Osteoblast (primary cell): Measurements from ENCODE around the gene AHNAK2. TPM values are rescaled to one million over a fixed set of nuclear protein-coding genes. Genes with fewer than 3 reads are reported as not detected.

Source experiments
- DNase-seq: peaks from one replicate; pipeline ENCODE4 v3.0.0; 2011; ENCODE audit warnings: low spot score, mixed read lengths; ENCODE audit not compliant: insufficient read length; ENCODE audit errors: missing footprints
- H2AFZ ChIP-seq: 2 replicates; pipeline ENCODE4 v1.6.0; 2011; ENCODE audit warnings: mild to moderate bottlenecking, low read length
- H3K27ac ChIP-seq: 2 replicates; pipeline ENCODE4 v1.5.1; 2011; ENCODE audit warnings: mild to moderate bottlenecking, low read depth, low read length, moderate library complexity
- H3K27me3 ChIP-seq: 2 replicates; pipeline ENCODE4 v1.6.0; 2012; ENCODE audit warnings: mild to moderate bottlenecking, control low read depth, inconsistent platforms, low read length, moderate library complexity; ENCODE audit not compliant: insufficient read depth
- H3K36me3 ChIP-seq: 2 replicates; pipeline ENCODE4 v1.5.1; 2011; ENCODE audit warnings: mild to moderate bottlenecking, low read length, control low read depth, moderate library complexity; ENCODE audit not compliant: insufficient read depth
- H3K4me1 ChIP-seq: 2 replicates; pipeline ENCODE4 v1.5.1; 2011; ENCODE audit warnings: mild to moderate bottlenecking, low read length, control low read depth, moderate library complexity; ENCODE audit not compliant: insufficient read depth
- H3K4me2 ChIP-seq: 2 replicates; pipeline ENCODE4 v1.6.0; 2011; ENCODE audit warnings: mild to moderate bottlenecking, low read length; ENCODE audit not compliant: insufficient read depth
- H3K4me3 ChIP-seq: fragments of 200-600 bp; sonication (generic); 3 replicates; pipeline ENCODE4 v1.5.1; 2012; ENCODE audit warnings: mild to moderate bottlenecking, low read length, inconsistent platforms; ENCODE audit not compliant: insufficient read depth
- H3K79me2 ChIP-seq: 2 replicates; pipeline ENCODE4 v1.6.0; 2012; ENCODE audit warnings: mild to moderate bottlenecking, low read length, control low read depth, inconsistent platforms; ENCODE audit not compliant: insufficient read depth
- H3K9me3 ChIP-seq: 2 replicates; pipeline ENCODE4 v1.5.1; 2011; ENCODE audit warnings: low read depth, low read length, control low read depth
- H4K20me1 ChIP-seq: 2 replicates; pipeline ENCODE4 v1.6.0; 2012; ENCODE audit warnings: mild to moderate bottlenecking, low read length, control low read depth; ENCODE audit not compliant: insufficient read depth
- CTCF ChIP-seq: IDR thresholded peaks from 2 replicates; pipeline ENCODE4 v1.5.1; 2011; ENCODE audit warnings: mild to moderate bottlenecking, low read depth, low read length, moderate library complexity; ENCODE audit errors: extremely low read depth
- total RNA-seq: library from RNA; depleted of rRNA; stranded (reverse); fragments of >200 nt; gene quantifications from 2 replicates; pipeline ENCODE4 v1.2.3, GENCODE V29; 2012

AHNAK2 gene
- total RNA-seq, 1 donor, result 30.8 TPM

GRCh38 chr14:104903990-104904389 lies 74.2 kb downstream of the AHNAK2 start:
- TF ChIP-seq CTCF, result no peak
- no peaks in the 10 kb centered on the region for H3K36me3 ChIP-seq

GRCh38 chr14:104900639-104901512 lies 77.3 kb downstream of the AHNAK2 start:
- Histone ChIP-seq H3K4me1 (no peaks in the 10 kb centered on the region), H2AFZ (no peak overlapping the region), H3K27ac (no peak overlapping the region), H3K4me2 (no peak overlapping the region), H4K20me1 (peaks cover 2% of the 10 kb centered on the region), H3K36me3 (no peaks in the 10 kb centered on the region), H3K27me3 (peaks cover 5% of the 10 kb centered on the region), H3K79me2 (no peaks in the 10 kb centered on the region), H3K4me3 (no peak overlapping the region), H3K9me3 (no peaks in the 10 kb centered on the region)
- DNase-seq, result no peak
- TF ChIP-seq CTCF, result no peak

More at GRCh38 chr14:104903990-104904389, 74.2 kb downstream of the AHNAK2 start:
- Histone ChIP-seq H3K9me3 (peaks cover 3% of the 10 kb centered on the region), H2AFZ (no peak overlapping the region), H3K27ac (no peak overlapping the region), H3K4me2 (no peak overlapping the region), H3K4me3 (no peak overlapping the region), H4K20me1 (no peaks in the 10 kb centered on the region), H3K4me1 (no peaks in the 10 kb centered on the region), H3K79me2 (no peaks in the 10 kb centered on the region), H3K27me3 (peaks cover 17% of the 10 kb centered on the region)
- no peak for DNase-seq

GRCh38 chr14:104899781-104900180 lies 78.4 kb downstream of the AHNAK2 start:
- Histone ChIP-seq H3K36me3 (no peaks in the 10 kb centered on the region), H3K79me2 (no peaks in the 10 kb centered on the region), H3K27me3 (peaks cover 5% of the 10 kb centered on the region), H3K4me2 (no peak overlapping the region), H3K9me3 (no peaks in the 10 kb centered on the region), H3K27ac (no peak overlapping the region), H3K4me1 (no peaks in the 10 kb centered on the region), H2AFZ (no peak overlapping the region), H3K4me3 (no peak overlapping the region), H4K20me1 (peaks cover 8% of the 10 kb centered on the region)
- TF ChIP-seq CTCF, result no peak
- no peak for DNase-seq

GRCh38 chr14:104898870-104899510 lies 79.2 kb downstream of the AHNAK2 start:
- H3K4me1 ChIP-seq, result no peaks in the 10 kb centered on the region
- TF ChIP-seq CTCF, result no peak
- DNase-seq, result peak; percentile 44

More at GRCh38 chr14:104898870-104899510, 79.2 kb downstream of the AHNAK2 start:
- Histone ChIP-seq H4K20me1 (peaks cover 8% of the 10 kb centered on the region), H3K36me3 (no peaks in the 10 kb centered on the region), H2AFZ (no peak overlapping the region), H3K4me3 (no peak overlapping the region), H3K4me2 (no peak overlapping the region), H3K27me3 (peaks cover 4% of the 10 kb centered on the region), H3K27ac (no peak overlapping the region), H3K9me3 (no peaks in the 10 kb centered on the region), H3K79me2 (no peaks in the 10 kb centered on the region)
